ENCODE data around the gene PPP1CC. TPM values are rescaled to one million over a fixed set of nuclear protein-coding genes. Genes with fewer than 3 reads are reported as not detected.
"Not testable (repeated sequence)": the region's sequence is repeated elsewhere in the genome, so short reads cannot be mapped to it uniquely, and the experiment has no call there.

Gene PPP1CC
- total RNA-seq, 1 experiment from 2014 or later: 321 TPM

GRCh38 chr12:110767863-110768262 is 25.2 kb upstream of the PPP1CC start (continued):
- TF ChIP-seq ELF4 (CRISPR knock-in tag; IDR thresholded peaks at IDR 0.05; ENCODE audit: low read depth) (no peak), JUN (CRISPR knock-in tag; IDR thresholded peaks at IDR 0.05) (no peak), HMGA2 (CRISPR knock-in tag; IDR thresholded peaks at IDR 0.05) (no peak), ZNF671 (CRISPR knock-in tag; IDR thresholded peaks at IDR 0.05) (no peak)

- ChIA-PET CTCF (no interaction called here), POLR2A (interaction anchor here (0.5 to 0.6 kb wide), 2 partner anchors 37 to 263 kb away, joined by 3 to 5 read pairs; no protein-coding TSS in a partner anchor)
- ATAC-seq: no peak
- Mint-ChIP-seq H3K4me3 (no peak overlapping the region), H3K27me3 (ENCODE audit: low read depth) (peaks cover 2% of the 10 kb centered on the region; the same call in 1 of the 2 replicates), H3K4me1 (no peaks in the 10 kb centered on the region), H3K9me3 (peaks cover 22% of the 10 kb centered on the region), H3K36me3 (peaks cover 6% of the 10 kb centered on the region), H3K27ac (no peak overlapping the region)
- TF ChIP-seq OVOL2 (CRISPR knock-in tag; IDR thresholded peaks at IDR 0.05; ENCODE audit: borderline replicate concordance) (no peak), GRHL2 (CRISPR knock-in tag; IDR thresholded peaks at IDR 0.05; ENCODE audit: insufficient replicate concordance, severe bottlenecking) (no peak), ELF4 (CRISPR knock-in tag; IDR thresholded peaks at IDR 0.05; ENCODE audit: low read depth) (no peak), ZNF416 (CRISPR knock-in tag; IDR thresholded peaks at IDR 0.05) (no peak), FOXP4 (CRISPR knock-in tag; IDR thresholded peaks at IDR 0.05) (no peak), ESRRA (CRISPR knock-in tag; IDR thresholded peaks at IDR 0.05; ENCODE audit: borderline replicate concordance) (no peak), TCF7 (CRISPR knock-in tag; IDR thresholded peaks at IDR 0.05; ENCODE audit: low read depth) (no peak), ATF1 (CRISPR knock-in tag; IDR thresholded peaks at IDR 0.05) (no peak), MLX (CRISPR knock-in tag; IDR thresholded peaks at IDR 0.05) (no peak), ZNF121 (CRISPR knock-in tag; IDR thresholded peaks at IDR 0.05) (no peak), ZNF671 (CRISPR knock-in tag; IDR thresholded peaks at IDR 0.05) (no peak), PREB (CRISPR knock-in tag; IDR thresholded peaks at IDR 0.05; ENCODE audit: borderline replicate concordance) (no peak), FOXP1 (CRISPR knock-in tag; IDR thresholded peaks at IDR 0.05; ENCODE audit: borderline replicate concordance) (no peak)
- TF ChIP-seq, protein P1, sequence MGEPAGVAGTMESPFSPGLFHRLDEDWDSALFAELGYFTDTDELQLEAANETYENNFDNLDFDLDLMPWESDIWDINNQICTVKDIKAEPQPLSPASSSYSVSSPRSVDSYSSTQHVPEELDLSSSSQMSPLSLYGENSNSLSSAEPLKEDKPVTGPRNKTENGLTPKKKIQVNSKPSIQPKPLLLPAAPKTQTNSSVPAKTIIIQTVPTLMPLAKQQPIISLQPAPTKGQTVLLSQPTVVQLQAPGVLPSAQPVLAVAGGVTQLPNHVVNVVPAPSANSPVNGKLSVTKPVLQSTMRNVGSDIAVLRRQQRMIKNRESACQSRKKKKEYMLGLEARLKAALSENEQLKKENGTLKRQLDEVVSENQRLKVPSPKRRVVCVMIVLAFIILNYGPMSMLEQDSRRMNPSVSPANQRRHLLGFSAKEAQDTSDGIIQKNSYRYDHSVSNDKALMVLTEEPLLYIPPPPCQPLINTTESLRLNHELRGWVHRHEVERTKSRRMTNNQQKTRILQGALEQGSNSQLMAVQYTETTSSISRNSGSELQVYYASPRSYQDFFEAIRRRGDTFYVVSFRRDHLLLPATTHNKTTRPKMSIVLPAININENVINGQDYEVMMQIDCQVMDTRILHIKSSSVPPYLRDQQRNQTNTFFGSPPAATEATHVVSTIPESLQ (CRISPR knock-in tag; IDR thresholded peaks at IDR 0.05): no peak
- TF ChIP-seq, protein P2, sequence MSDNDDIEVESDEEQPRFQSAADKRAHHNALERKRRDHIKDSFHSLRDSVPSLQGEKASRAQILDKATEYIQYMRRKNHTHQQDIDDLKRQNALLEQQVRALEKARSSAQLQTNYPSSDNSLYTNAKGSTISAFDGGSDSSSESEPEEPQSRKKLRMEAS (CRISPR knock-in tag; IDR thresholded peaks at IDR 0.05): no peak
- TF ChIP-seq, protein P3, sequence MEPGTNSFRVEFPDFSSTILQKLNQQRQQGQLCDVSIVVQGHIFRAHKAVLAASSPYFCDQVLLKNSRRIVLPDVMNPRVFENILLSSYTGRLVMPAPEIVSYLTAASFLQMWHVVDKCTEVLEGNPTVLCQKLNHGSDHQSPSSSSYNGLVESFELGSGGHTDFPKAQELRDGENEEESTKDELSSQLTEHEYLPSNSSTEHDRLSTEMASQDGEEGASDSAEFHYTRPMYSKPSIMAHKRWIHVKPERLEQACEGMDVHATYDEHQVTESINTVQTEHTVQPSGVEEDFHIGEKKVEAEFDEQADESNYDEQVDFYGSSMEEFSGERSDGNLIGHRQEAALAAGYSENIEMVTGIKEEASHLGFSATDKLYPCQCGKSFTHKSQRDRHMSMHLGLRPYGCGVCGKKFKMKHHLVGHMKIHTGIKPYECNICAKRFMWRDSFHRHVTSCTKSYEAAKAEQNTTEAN (CRISPR knock-in tag; IDR thresholded peaks at IDR 0.05): no peak
- TF ChIP-seq, protein P4, sequence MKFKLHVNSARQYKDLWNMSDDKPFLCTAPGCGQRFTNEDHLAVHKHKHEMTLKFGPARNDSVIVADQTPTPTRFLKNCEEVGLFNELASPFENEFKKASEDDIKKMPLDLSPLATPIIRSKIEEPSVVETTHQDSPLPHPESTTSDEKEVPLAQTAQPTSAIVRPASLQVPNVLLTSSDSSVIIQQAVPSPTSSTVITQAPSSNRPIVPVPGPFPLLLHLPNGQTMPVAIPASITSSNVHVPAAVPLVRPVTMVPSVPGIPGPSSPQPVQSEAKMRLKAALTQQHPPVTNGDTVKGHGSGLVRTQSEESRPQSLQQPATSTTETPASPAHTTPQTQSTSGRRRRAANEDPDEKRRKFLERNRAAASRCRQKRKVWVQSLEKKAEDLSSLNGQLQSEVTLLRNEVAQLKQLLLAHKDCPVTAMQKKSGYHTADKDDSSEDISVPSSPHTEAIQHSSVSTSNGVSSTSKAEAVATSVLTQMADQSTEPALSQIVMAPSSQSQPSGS (CRISPR knock-in tag; IDR thresholded peaks at IDR 0.05; ENCODE audit: borderline replicate concordance, low read depth): no peak
- DNase-seq (ENCODE audit: low spot score): no peak
Measured at GRCh38 chr12:110766311-110767154, 23.8 kb upstream of the PPP1CC start.

GRCh38 chr12:110765572-110765971 is 22.9 kb upstream of the PPP1CC start:
- POLR2A ChIA-PET: interaction anchor here (0.5 kb wide), 1 partner anchor 302 kb away, joined by 3 read pairs; no protein-coding TSS in a partner anchor
- H3K9me3 Mint-ChIP-seq: peaks cover 14% of the 10 kb centered on the region
- ATAC-seq; H3K27me3 Mint-ChIP-seq (ENCODE audit: low read depth); H3K27ac Mint-ChIP-seq; DNase-seq (ENCODE audit: low spot score); H3K36me3 Mint-ChIP-seq; H3K4me3 Mint-ChIP-seq; CTCF ChIA-PET; H3K4me1 Mint-ChIP-seq: not testable (repeated sequence)
